T1000 (cell line): ENCODE data around the gene ZNF804B.

Experiments
- DNase-seq: peaks from one replicate; lab custom pipeline; 2025; ENCODE audit warnings: mixed read lengths; lab: John Stamatoyannopoulos, UW

Gene ZNF804B

DNA sequence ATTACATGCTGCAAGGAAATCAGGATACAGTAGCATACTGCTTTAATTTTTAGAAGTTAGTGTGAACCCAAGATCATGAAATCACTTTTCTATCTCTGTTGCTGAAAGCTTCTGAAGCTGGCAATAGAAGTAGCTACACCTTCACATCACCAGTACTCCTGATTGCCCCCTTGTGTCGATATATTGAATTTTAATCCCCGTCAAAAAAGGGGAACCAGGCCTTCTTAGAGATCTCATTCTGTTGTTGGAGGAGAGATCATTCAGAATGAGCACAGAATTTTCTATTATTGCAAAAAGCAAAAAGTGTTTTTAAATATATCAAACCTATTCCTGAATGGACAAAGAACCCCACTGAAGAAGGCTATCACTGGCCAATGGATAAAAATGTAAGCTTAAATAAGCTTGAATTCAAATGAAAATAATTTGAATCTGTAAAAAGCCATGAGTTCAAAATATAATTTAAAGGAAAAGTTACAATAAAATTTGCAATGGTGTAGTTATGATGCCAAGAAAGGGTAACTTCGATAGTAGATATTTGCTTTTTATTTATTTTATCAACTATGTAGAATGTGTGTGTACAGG lies 75.7 kb downstream of the ZNF804B start:
- no peak for DNase-seq

DNA sequence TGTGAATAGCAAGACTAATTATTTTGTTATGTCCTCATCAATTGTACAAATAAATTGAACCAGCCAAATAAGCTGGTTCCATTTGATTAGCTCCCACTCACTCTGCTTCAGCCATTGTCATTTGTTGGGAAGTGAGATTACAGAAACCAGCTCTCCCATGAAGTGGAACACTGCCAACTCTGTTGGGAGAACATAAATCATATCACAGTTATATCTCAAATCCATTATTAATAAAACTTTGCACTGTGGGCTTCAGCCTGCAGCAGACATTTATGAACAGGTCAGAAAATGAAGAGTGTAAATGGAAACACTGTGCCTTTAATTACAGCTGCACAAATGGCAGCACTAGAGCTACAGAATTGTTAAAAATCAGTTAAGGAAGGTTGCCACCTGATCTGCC lies 82.7 kb downstream of the ZNF804B start:
- no peak for DNase-seq

DNA sequence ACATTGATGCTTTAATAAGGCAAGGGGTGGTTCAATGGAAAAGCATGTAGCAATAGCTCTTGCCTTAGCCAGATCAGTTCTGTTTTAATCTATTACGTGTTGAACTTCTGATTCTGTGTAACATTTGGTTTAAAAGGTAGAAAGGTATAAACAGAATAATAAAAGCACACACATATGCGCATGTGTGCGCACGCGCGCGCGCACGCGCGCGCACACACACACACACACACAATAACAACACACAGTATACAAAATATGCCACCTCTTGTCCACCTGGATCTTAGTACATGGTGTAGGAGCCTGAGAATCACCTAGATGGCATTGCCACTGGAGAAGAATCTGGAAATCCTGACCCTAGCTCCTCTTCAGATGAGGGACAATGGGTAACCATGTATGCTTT lies 85.6 kb downstream of the ZNF804B start:
- DNase-seq: no peak

DNA sequence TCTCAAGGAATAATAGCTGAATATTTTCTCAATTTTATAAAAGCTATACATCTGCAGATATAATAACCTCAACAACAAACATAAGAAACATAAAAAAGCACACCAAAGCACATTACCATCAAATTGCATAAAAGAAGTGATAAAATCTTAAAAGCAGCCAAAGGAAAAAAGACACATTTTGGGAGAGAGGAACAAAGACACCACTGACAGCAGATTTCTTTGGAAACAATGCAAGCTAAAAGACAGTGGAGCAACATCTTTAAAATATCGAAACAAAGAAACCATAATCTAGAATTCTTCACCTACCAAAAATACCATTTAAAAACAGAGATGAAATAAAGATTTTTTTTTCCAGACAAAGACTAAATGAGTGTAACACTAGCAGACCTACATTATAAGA lies 91.7 kb downstream of the ZNF804B start:
- DNase-seq: no peak

DNA sequence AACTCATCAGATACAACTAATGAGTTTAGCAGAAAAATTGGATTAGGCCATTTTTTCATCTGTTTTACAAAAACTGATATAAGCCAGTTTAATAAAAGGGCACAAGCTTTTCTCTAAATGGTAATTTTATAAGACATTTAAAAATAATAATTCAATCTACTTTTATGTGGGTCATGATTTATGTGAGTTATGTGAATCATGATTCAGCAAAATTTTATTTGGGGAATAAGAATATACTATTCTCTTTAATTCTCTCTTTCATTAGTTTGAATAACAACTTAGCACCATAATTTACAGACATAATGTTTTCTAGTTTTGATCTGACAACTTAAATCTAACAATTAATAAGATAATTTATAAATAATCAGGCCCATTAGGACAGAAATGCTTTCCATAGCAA lies 99.8 kb downstream of the ZNF804B start:
- DNase-seq: no peak

- DNase-seq: no peak
Observed at GRCh38 chr7:88866265-88866863, 106.9 kb downstream of the ZNF804B start.

DNA sequence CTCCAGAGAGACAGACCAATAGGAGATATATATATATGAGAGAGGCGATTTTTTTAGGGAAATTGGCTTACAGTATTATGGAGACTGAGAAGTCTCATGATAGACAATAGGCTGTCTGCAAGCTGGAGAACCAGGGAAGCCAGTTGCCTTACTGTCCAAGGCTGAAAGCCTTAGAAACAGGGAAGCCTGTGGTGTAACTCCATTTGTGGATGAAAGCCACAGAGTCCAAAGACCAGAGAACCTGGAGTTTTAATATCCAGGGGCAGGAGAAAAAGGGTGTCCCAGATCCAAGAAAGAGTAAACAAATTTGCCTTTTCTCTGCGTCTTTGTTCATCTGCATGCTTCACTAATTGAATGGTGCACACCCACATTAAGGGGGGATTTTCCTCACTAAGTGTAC lies 107.7 kb downstream of the ZNF804B start:
- no peak for DNase-seq

- no peak for DNase-seq
Observed at GRCh38 chr7:88868456-88868855, 109.0 kb downstream of the ZNF804B start.

- DNase-seq: no peak
Observed at GRCh38 chr7:88881136-88881535, 121.6 kb downstream of the ZNF804B start.

DNA sequence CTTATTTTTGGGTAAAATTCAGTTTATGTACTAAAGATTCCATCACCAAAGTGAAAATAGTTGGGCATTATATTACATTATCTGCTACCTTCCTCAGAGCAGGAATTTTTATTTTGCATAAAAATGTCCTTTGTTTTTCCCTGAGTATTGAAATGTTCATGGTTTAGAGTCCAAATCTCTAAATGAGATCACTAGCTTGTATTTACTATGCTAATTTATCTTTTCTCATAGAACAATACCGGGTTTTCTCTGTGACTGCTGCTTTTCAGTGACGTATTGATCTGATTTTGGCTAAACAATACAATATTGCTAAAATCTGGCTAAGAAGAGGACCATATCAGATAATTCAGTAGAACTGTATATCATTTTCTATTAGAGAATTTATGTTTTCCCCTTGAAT lies 125.6 kb downstream of the ZNF804B start:
- DNase-seq: no peak

DNA sequence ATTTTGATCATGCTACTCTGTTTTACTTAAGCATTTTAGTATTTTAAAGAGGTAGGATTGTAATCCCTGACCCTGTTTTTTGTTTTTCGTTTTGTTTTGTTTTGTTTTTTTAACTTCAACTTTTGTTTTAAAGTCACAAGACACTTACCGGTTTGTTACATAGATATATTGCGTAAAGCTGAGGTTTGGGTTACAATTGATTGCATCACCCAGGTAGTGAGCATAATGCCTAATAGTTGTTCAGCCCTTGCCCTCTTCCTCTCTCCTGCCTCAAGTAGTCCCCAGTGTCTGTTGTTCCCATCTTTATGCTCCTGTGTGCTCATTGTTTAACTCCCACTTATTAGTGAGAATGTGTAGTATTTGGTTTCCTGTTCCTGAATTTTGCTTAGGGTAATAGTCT lies 129.2 kb downstream of the ZNF804B start:
- no peak for DNase-seq

- no peak for DNase-seq
Observed at GRCh38 chr7:88910516-88910915, 151.0 kb downstream of the ZNF804B start.

GRCh38 chr7:88912852-88913251 lies 153.4 kb downstream of the ZNF804B start:
- no peak for DNase-seq

- no peak for DNase-seq
Observed at GRCh38 chr7:88915615-88916014, 156.1 kb downstream of the ZNF804B start.

GRCh38 chr7:88919478-88920131 lies 160.1 kb downstream of the ZNF804B start:
- no peak for DNase-seq

DNA sequence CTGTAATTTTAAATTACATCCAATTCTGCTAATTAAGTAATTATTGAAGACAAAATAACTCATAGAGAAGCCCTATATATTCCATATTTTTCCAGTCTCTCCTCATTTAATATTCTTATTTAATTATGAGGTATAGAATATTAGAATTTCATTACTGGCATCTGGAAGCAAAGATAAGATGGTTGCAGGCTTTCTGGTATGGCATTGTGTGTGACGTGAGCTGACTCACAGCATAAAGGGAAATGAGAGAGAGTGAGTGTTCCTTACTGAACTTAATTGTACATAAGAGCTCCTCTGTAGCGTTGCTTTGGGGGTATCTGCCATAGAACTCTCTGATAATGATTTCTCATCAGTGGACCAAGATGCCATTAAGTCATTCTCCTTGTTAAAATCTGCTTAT lies 163.4 kb downstream of the ZNF804B start:
- DNase-seq: no peak

DNA sequence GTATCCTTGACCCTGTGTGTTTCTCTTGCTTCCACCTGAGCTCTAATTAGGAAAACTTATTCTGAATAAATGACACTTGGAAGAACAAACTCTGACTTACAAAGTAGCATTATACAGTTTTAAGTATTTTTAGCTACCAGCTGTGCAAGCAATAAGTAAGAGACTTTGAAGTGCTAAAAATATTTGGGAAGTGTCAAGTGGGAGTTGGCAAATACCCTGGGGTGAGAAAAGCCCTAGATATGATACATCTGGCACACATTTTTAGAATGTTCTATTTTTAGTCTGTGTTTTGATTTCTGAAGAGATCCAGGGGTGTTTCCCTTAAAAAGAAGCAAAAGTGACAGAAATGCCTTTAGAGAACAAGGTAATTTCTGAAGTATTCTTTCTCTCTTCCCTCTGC lies 168.8 kb downstream of the ZNF804B start:
- DNase-seq: no peak

- DNase-seq: no peak
Observed at GRCh38 chr7:88929719-88930118, 170.2 kb downstream of the ZNF804B start.

DNA sequence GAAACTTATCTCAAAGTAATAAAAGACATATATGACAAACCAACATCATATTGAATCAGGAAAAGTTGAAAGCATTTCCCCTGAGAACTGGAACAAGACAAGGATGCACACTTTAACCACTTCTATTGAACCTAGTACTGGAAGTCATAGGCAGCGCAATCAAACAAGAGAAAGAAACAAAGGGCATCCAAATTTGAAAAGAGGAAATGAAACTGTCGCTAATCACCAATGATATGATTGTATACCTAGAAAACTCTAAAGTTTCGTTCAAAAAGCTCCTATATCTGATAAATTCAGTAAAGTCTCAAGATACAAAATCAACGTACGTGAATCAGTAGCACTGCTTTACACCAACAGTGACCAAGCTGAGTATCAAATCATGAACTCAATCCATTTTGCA lies 173.8 kb downstream of the ZNF804B start:
- DNase-seq: no peak

GRCh38 chr7:88942815-88943501 lies 183.5 kb downstream of the ZNF804B start:
- DNase-seq: no peak

DNA sequence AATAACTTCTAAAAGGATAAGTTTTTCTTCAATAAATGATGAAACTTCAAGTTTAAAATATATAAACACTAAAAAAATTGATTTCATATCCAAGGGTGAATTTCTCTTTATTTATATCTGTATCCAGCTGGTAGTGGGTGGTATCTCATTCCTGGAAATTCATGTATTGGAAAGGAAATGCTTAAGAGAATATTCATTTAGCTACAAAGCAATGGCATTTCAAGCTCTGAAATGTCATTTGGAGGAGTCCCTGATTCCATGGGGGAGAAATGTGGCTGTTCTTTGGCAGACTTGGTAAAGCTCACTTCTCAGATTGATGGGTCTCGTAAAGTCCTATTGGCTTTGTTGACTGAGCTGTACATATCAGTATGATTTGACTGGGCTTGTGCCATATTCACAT lies 192.3 kb downstream of the ZNF804B start:
- DNase-seq: no peak

- no peak for DNase-seq
Observed at GRCh38 chr7:88964418-88964817, 204.9 kb downstream of the ZNF804B start.

GRCh38 chr7:88965371-88965770 lies 205.9 kb downstream of the ZNF804B start:
- no peak for DNase-seq
